Left lung (tissue), 10 donors: ENCODE measurements around the gene BMPR1A. TPM values are rescaled to one million over a fixed set of nuclear protein-coding genes. Genes with fewer than 3 reads are reported as not detected.

Experiments used
- ATAC-seq: fragments of 200-7000 bp; cut with Tn5 transposase; one replicate; pipeline ENCODE4 v1.9.1; 2020; ENCODE audit warnings: moderate library complexity
- DNase-seq, 4 donors: peaks; one replicate each; pipeline ENCODE4 v3.0.0-alpha.2; 2013 to 2020
- H3K27ac ChIP-seq, 2 donors: fragments of 200-600 bp; sonication (generic) in 1 of 2; one replicate each; pipeline versions ENCODE4 v1.5.0 to v1.8.0; 2020 to 2021
- H3K27me3 ChIP-seq, 2 donors: fragments of 200-600 bp; sonication (generic) in 1 of 2; one replicate each; pipeline versions ENCODE4 v1.5.0 to v1.8.0; 2020 to 2021
- H3K36me3 ChIP-seq, 2 donors: fragments of 200-600 bp; sonication (generic) in 1 of 2; one replicate each; pipeline versions ENCODE4 v1.5.0 to v1.8.0; 2020 to 2021
- H3K4me1 ChIP-seq, 2 donors: fragments of 200-600 bp; one replicate each; pipeline ENCODE4 v1.8.0; 2021
- H3K4me3 ChIP-seq, 2 donors: fragments of 200-600 bp; sonication (generic) in 1 of 2; one replicate each; pipeline versions ENCODE4 v1.5.0 to v1.8.0; 2020 to 2021; ENCODE audit warnings: mild to moderate bottlenecking in 1 of 2
- H3K9me3 ChIP-seq, 2 donors: fragments of 200-600 bp; sonication (generic) in 1 of 2; one replicate each; pipeline versions ENCODE4 v1.5.0 to v1.8.0; 2020 to 2021
- CTCF ChIP-seq, 2 donors: fragments of 200-600 bp; sonication (generic) in 1 of 2; IDR thresholded peaks; one replicate each; pipeline versions ENCODE4 v1.5.0 to v1.8.0; 2021; ENCODE audit warnings: antibody characterized with exemption in 2 of 2
- intact Hi-C, 2 donors: fragments of 100-400 bp; cut with DNase I; formaldehyde crosslinking; loops; one replicate each; pipeline versions ENCODE4 v1.11.2 to v1.14.2; 2022
- polyA plus RNA-seq, 6 donors: library from polyadenylated mRNA; unstranded; fragments of 120-200 nt; gene quantifications; one replicate each; pipeline ENCODE4 v1.2.1, GENCODE V29; 2013; ENCODE audit not compliant: insufficient read length in 6 of 6
- total RNA-seq, 2 donors: library from RNA; stranded (reverse); fragmentation: NEBNext Ultra II Directional; extraction: Animal tissue kit (Norgen Biotek cat#: 25700); gene quantifications; one replicate each; pipeline ENCODE4 v1.2.1, GENCODE V29; 2021
- donor health status: DM: no; HTN: yes; CAD: no.
- donor health status: DM: no; HTN: no; CAD: no.

BMPR1A gene
- total and polyA plus RNA-seq, 8 donors: 33.4 to 87.2 (median 72.9) TPM

GRCh38 chr10:86914734-86915133, 158.3 kb downstream of the BMPR1A start:
- Histone ChIP-seq H3K4me1 (no peaks in the 10 kb centered on the region), H3K9me3 (no peaks in the 10 kb centered on the region), H3K36me3 (peaks cover 0 to 10% of the 10 kb centered on the region in 2 donors), H3K27me3 (no peaks in the 10 kb centered on the region), H3K4me3 (no peak overlapping the region), H3K27ac (no peak overlapping the region)
- ATAC-seq (no peak), DNase-seq (no peak)
- intact Hi-C loops: no loop called here
- no peak for TF ChIP-seq CTCF (IDR thresholded peaks at IDR 0.05)

GRCh38 chr10:86918022-86918471, 161.6 kb downstream of the BMPR1A start:
- intact Hi-C loops: no loop called here
- DNase-seq: no peak
- no peak for ATAC-seq
- H3K27ac ChIP-seq: no peak overlapping the region
- peaks cover 0 to 10% of the 10 kb centered on the region in 2 donors for H3K36me3 ChIP-seq
- no peaks in the 10 kb centered on the region for H3K4me1 ChIP-seq
- H3K9me3 ChIP-seq: no peaks in the 10 kb centered on the region
- H3K4me3 ChIP-seq: no peak overlapping the region
- H3K27me3 ChIP-seq: no peaks in the 10 kb centered on the region
- TF ChIP-seq CTCF (IDR thresholded peaks at IDR 0.05): no peak

- H3K27ac ChIP-seq: no peak overlapping the region
- no peak for TF ChIP-seq CTCF (IDR thresholded peaks at IDR 0.05)
- no peak for DNase-seq
- H3K9me3 ChIP-seq: no peaks in the 10 kb centered on the region
- no peaks in the 10 kb centered on the region for H3K4me1 ChIP-seq
- H3K4me3 ChIP-seq: no peak overlapping the region
- intact Hi-C loops: no loop called here
- H3K27me3 ChIP-seq: no peaks in the 10 kb centered on the region
- H3K36me3 ChIP-seq: peaks cover 0 to 3% of the 10 kb centered on the region in 2 donors
- peak; percentile 82 for ATAC-seq
These were observed 166.1 kb downstream of the BMPR1A start for GRCh38 chr10:86922553-86922961.

GRCh38 chr10:86929468-86930380, 173.3 kb downstream of the BMPR1A start:
- ATAC-seq (no peak), DNase-seq (no peak)
- TF ChIP-seq CTCF (IDR thresholded peaks at IDR 0.05): no peak
- H3K27me3 ChIP-seq: no peaks in the 10 kb centered on the region
- H3K9me3 ChIP-seq: no peaks in the 10 kb centered on the region
- no peak overlapping the region for H3K4me3 ChIP-seq
- no peaks in the 10 kb centered on the region for H3K4me1 ChIP-seq
- no peak overlapping the region for H3K27ac ChIP-seq
- intact Hi-C loops: no loop called here
- peaks cover 0 to 28% of the 10 kb centered on the region in 2 donors for H3K36me3 ChIP-seq

GRCh38 chr10:86931872-86932271, 175.5 kb downstream of the BMPR1A start:
- no peak overlapping the region for H3K4me3 ChIP-seq
- no peaks in the 10 kb centered on the region for H3K4me1 ChIP-seq
- DNase-seq: peak in 1 of 4 donors; percentile 49
- H3K27me3 ChIP-seq: no peaks in the 10 kb centered on the region
- no peak for TF ChIP-seq CTCF (IDR thresholded peaks at IDR 0.05)
- intact Hi-C loops: no loop called here
- ATAC-seq: no peak
- H3K36me3 ChIP-seq: peaks cover 0 to 28% of the 10 kb centered on the region in 2 donors
- no peak overlapping the region for H3K27ac ChIP-seq
- no peaks in the 10 kb centered on the region for H3K9me3 ChIP-seq
